ENCODE data around the gene GCLC. TPM values are rescaled to one million over a fixed set of nuclear protein-coding genes. Genes with fewer than 3 reads are reported as not detected.

GCLC gene
- total RNA-seq, 1 donor from 2014 or later: 28.7 TPM

DNA sequence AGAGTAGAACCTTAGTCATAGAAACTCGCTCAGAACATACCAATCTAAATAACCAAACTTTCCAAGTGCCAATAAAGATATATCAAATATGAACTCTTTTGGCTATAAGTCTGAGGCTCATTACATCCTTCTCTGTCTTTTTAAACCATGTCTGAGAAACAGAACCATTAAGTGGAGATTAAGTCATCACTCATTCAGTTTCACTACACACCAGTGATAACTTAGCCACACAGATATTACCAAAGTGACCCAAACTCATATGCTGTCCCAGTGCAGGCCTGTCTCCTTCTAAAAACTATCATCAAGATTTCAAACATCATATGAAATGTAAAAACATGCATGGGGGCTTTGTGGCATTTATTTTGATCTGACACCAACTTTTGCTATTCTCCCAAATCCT lies 12.0 kb downstream of the GCLC start:
- DNase-seq (ENCODE audit: low spot score): no peak
- H3K27ac Mint-ChIP-seq (ENCODE audit: unreplicated experiment): no peak overlapping the region
- no peaks in the 10 kb centered on the region for H3K36me3 Mint-ChIP-seq (ENCODE audit: low read depth, unreplicated experiment)
- H3K4me1 Mint-ChIP-seq (ENCODE audit: unreplicated experiment): peaks cover 14% of the 10 kb centered on the region
- H3K4me3 Mint-ChIP-seq (ENCODE audit: unreplicated experiment): no peak overlapping the region
- no peaks in the 10 kb centered on the region for H3K27me3 Mint-ChIP-seq (ENCODE audit: unreplicated experiment)
- no peaks in the 10 kb centered on the region for H3K9me3 Mint-ChIP-seq (ENCODE audit: unreplicated experiment)
- TF ChIP-seq, protein P1, sequence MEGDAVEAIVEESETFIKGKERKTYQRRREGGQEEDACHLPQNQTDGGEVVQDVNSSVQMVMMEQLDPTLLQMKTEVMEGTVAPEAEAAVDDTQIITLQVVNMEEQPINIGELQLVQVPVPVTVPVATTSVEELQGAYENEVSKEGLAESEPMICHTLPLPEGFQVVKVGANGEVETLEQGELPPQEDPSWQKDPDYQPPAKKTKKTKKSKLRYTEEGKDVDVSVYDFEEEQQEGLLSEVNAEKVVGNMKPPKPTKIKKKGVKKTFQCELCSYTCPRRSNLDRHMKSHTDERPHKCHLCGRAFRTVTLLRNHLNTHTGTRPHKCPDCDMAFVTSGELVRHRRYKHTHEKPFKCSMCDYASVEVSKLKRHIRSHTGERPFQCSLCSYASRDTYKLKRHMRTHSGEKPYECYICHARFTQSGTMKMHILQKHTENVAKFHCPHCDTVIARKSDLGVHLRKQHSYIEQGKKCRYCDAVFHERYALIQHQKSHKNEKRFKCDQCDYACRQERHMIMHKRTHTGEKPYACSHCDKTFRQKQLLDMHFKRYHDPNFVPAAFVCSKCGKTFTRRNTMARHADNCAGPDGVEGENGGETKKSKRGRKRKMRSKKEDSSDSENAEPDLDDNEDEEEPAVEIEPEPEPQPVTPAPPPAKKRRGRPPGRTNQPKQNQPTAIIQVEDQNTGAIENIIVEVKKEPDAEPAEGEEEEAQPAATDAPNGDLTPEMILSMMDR (IDR thresholded peaks at IDR 0.05; ENCODE audit: unreplicated experiment): no peak

DNA sequence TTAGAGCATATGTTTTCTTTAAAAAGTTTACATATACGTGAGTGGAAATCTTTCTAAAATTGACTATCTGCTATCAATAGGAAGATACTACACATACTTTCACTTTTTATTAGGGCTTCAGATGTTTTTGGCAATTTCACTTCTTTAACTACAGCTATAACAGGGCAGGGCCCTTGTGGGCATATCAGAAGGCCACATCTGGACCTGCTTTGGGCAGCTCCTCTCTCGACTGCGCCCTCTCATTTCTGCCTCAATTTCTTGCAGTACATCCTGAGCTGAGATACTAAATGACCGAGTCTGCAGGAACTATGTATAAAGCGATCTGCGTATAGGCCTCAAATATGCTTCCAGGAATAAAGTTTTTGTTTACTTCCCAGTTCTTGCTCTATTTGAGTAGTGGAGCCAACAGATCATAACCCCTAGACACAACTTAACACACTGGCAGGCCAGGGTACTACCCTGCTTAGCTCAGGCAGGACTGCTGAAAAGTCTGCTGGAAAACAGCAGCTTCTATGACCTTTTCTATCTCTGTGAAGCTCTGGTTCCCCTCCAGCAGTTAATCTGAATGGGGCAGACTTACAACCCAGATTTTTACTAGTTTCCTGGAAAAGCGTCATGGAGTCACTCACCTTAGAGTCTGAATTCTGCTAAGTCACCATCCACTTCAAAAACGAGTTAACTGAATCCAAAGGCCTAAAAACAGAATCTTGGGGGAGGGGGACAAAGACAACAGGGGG lies 12.7 kb downstream of the GCLC start:
- Mint-ChIP-seq H3K4me3 (ENCODE audit: unreplicated experiment) (no peak overlapping the region), H3K27me3 (ENCODE audit: unreplicated experiment) (no peaks in the 10 kb centered on the region), H3K9me3 (ENCODE audit: unreplicated experiment) (no peaks in the 10 kb centered on the region), H3K27ac (ENCODE audit: unreplicated experiment) (no peak overlapping the region), H3K4me1 (ENCODE audit: unreplicated experiment) (peaks cover 14% of the 10 kb centered on the region), H3K36me3 (ENCODE audit: low read depth, unreplicated experiment) (no peaks in the 10 kb centered on the region)
- TF ChIP-seq, protein P1 (IDR thresholded peaks at IDR 0.05; ENCODE audit: unreplicated experiment): no peak
- no peak for DNase-seq (ENCODE audit: low spot score)

DNA sequence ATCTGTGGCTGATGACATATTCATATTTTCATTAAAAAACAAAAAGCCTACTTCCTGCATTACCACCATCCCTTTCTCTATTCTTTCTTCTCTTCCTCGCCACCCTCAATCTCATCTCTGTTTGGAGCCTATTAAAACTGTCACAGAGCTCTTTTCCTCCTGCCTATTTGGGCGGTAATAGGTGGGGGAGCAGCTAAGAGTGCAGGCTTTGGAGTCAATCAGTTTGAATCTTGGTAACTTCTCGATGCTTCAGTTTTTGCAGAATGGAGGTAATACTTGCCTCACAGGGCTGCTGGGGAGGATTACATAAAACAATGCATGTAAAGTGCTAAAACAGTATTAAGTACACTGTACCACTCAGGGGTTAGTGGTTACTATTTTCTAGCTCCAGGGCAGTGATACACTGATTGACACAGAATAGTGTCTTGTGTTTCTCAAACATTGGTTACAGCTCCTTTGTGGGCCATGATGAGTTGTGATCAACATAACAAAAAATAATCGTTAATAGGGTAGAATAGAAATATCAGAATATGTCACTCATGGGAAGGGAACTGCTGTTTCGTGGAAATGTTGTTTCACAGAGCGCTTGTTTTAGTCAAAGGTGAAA lies 14.0 kb downstream of the GCLC start:
- H3K36me3 Mint-ChIP-seq (ENCODE audit: low read depth, unreplicated experiment): no peaks in the 10 kb centered on the region
- no peak for DNase-seq (ENCODE audit: low spot score)
- H3K4me3 Mint-ChIP-seq (ENCODE audit: unreplicated experiment): no peak overlapping the region
- no peaks in the 10 kb centered on the region for H3K9me3 Mint-ChIP-seq (ENCODE audit: unreplicated experiment)
- H3K27me3 Mint-ChIP-seq (ENCODE audit: unreplicated experiment): no peaks in the 10 kb centered on the region
- no peak overlapping the region for H3K27ac Mint-ChIP-seq (ENCODE audit: unreplicated experiment)
- TF ChIP-seq, protein P1 (IDR thresholded peaks at IDR 0.05; ENCODE audit: unreplicated experiment): no peak
- H3K4me1 Mint-ChIP-seq (ENCODE audit: unreplicated experiment): peaks cover 14% of the 10 kb centered on the region

DNA sequence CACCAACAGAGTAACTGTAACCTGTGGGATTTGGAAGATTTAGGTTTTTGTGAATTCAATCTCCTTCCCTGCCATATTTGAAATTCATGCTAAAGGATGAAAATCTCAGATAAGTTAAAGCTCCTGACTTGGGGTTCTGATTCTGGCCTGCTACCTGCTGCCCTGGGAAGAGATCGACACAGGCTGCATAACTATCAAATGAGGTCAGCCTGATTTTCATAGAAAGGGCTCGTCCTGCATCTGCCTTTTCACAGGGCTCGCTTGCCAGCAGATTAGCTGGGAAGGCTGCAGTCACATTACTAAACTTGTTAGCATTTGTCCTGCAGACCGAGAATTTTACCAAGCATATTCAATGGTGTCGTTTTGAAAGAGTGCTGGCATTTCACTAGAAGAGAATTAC lies 14.6 kb downstream of the GCLC start:
- no peak overlapping the region for H3K27ac Mint-ChIP-seq (ENCODE audit: unreplicated experiment)
- H3K36me3 Mint-ChIP-seq (ENCODE audit: low read depth, unreplicated experiment): no peaks in the 10 kb centered on the region
- H3K4me1 Mint-ChIP-seq (ENCODE audit: unreplicated experiment): peaks cover 14% of the 10 kb centered on the region
- no peak overlapping the region for H3K4me3 Mint-ChIP-seq (ENCODE audit: unreplicated experiment)
- no peaks in the 10 kb centered on the region for H3K27me3 Mint-ChIP-seq (ENCODE audit: unreplicated experiment)
- TF ChIP-seq, protein P1 (IDR thresholded peaks at IDR 0.05; ENCODE audit: unreplicated experiment): no peak
- no peak for DNase-seq (ENCODE audit: low spot score)
- no peaks in the 10 kb centered on the region for H3K9me3 Mint-ChIP-seq (ENCODE audit: unreplicated experiment)

All from endothelial cell (in vitro differentiated cells).